GM23338 (cell line): ENCODE measurements around the gene LENEP. TPM values are rescaled to one million over a fixed set of nuclear protein-coding genes. Genes with fewer than 3 reads are reported as not detected.

Experiments used
- ATAC-seq: fragments of 200-7000 bp; cut with Tn5 transposase; 3 replicates; pipeline ENCODE4 v1.9.1; 2020
- DNase-seq: peaks from one replicate; pipeline ENCODE4 v3.0.0-alpha.2; 2015; ENCODE audit warnings: low spot score
- H2AFZ ChIP-seq: fragments of 200-600 bp; sonication (generic); 2 replicates; pipeline ENCODE4 v1.8.0; 2016; ENCODE audit warnings: antibody characterized with exemption, mild to moderate bottlenecking, moderate library complexity
- H3F3A ChIP-seq: fragments of 200-600 bp; sonication (generic); replicated peaks from 2 replicates; pipeline ENCODE4 v1.8.0; 2017; ENCODE audit warnings: antibody characterized with exemption, mixed run types, low read depth
- H3K27ac ChIP-seq: fragments of 200-600 bp; sonication (generic); 2 replicates; pipeline ENCODE4 v1.6.1; 2016; ENCODE audit warnings: low read depth
- H3K27me3 ChIP-seq: fragments of 200-600 bp; sonication (generic); 2 replicates; pipeline ENCODE4 v1.8.0; 2016; ENCODE audit warnings: mild to moderate bottlenecking, mixed run types, moderate library complexity; ENCODE audit not compliant: insufficient read depth
- H3K36me3 ChIP-seq: fragments of 200-600 bp; sonication (generic); 2 replicates; pipeline ENCODE4 v1.8.0; 2016; ENCODE audit warnings: mild to moderate bottlenecking; ENCODE audit not compliant: insufficient read depth
- H3K4me1 ChIP-seq: fragments of 200-600 bp; sonication (generic); 2 replicates; pipeline ENCODE4 v1.8.0; 2016; ENCODE audit warnings: mild to moderate bottlenecking, moderate library complexity; ENCODE audit not compliant: insufficient read depth
- H3K4me2 ChIP-seq: fragments of 200-600 bp; sonication (generic); 2 replicates; pipeline ENCODE4 v1.7.1; 2017; ENCODE audit warnings: mixed run types
- H3K4me3 ChIP-seq: fragments of 200-600 bp; sonication (generic); 2 replicates; pipeline ENCODE4 v1.6.1; 2016; ENCODE audit warnings: mixed run types
- H3K79me2 ChIP-seq: fragments of 200-600 bp; sonication (generic); replicated peaks from 2 replicates; pipeline ENCODE4 v1.8.0; 2017; ENCODE audit warnings: mild to moderate bottlenecking; ENCODE audit not compliant: insufficient read depth
- H3K9me2 ChIP-seq: fragments of 200-600 bp; sonication (generic); 2 replicates; pipeline ENCODE4 v1.8.0; 2017; ENCODE audit not compliant: insufficient read depth
- H4K20me1 ChIP-seq: fragments of 200-600 bp; sonication (generic); replicated peaks from 2 replicates; pipeline ENCODE4 v1.8.0; 2017; ENCODE audit warnings: mild to moderate bottlenecking; ENCODE audit not compliant: insufficient read depth
- H3K27ac Mint-ChIP-seq: 2 replicates; pipeline ENCODE4 v1.8.0; 2020; ENCODE audit warnings: inconsistent platforms, mild to moderate bottlenecking, moderate library complexity, mixed read lengths
- H3K27me3 Mint-ChIP-seq: 3 replicates; pipeline ENCODE4 v1.8.0; 2022; ENCODE audit warnings: low read depth, mild to moderate bottlenecking, moderate library complexity, mixed read lengths, inconsistent platforms; ENCODE audit not compliant: insufficient read depth, poor library complexity
- H3K36me3 Mint-ChIP-seq: 3 replicates; pipeline ENCODE4 v1.8.0; 2021; ENCODE audit warnings: low read depth, mild to moderate bottlenecking, inconsistent platforms, moderate library complexity, mixed read lengths
- H3K4me1 Mint-ChIP-seq: 3 replicates; pipeline ENCODE4 v1.8.0; 2020; ENCODE audit warnings: mild to moderate bottlenecking, inconsistent platforms, mixed read lengths
- H3K4me3 Mint-ChIP-seq: 3 replicates; pipeline ENCODE4 v1.8.0; 2021; ENCODE audit warnings: moderate library complexity, mild to moderate bottlenecking, inconsistent platforms, mixed read lengths
- H3K9me3 Mint-ChIP-seq: 3 replicates; pipeline ENCODE4 v1.8.0; 2020; ENCODE audit warnings: moderate library complexity, mild to moderate bottlenecking, inconsistent platforms, mixed read lengths
- CREB1 ChIP-seq: fragments of 250-450 bp; sonication (Bioruptor Pico); IDR thresholded peaks from 2 replicates; pipeline ENCODE4 v1.5.0; 2020; ENCODE audit warnings: low read depth, mild to moderate bottlenecking, moderate library complexity
- EZH2 ChIP-seq: fragments of 200-600 bp; sonication (generic); IDR thresholded peaks from one replicate; pipeline ENCODE4 v1.8.0; 2017; ENCODE audit warnings: antibody characterized with exemption, mild to moderate bottlenecking, low read depth; ENCODE audit not compliant: unreplicated experiment
- NANOG ChIP-seq: IDR thresholded peaks from 2 replicates; pipeline ENCODE4 v1.6.1; 2016; ENCODE audit warnings: antibody characterized with exemption, borderline replicate concordance
- REST ChIP-seq: IDR thresholded peaks from one replicate; pipeline ENCODE4 v1.6.1; 2018; ENCODE audit warnings: antibody characterized with exemption; ENCODE audit not compliant: unreplicated experiment
- STAT1 ChIP-seq: IDR thresholded peaks from one replicate; pipeline ENCODE4 v1.6.1; 2016; ENCODE audit warnings: antibody characterized with exemption; ENCODE audit not compliant: unreplicated experiment
- ZNF114 ChIP-seq: fragments of 250-450 bp; sonication (Bioruptor Pico); IDR thresholded peaks from 2 replicates; pipeline ENCODE4 v1.5.0; 2020; ENCODE audit warnings: mild to moderate bottlenecking, moderate library complexity
- polyA plus RNA-seq: library from polyadenylated mRNA; unstranded; fragments of >200 nt; fragmentation: Nextera tagmentation; extraction: Ambion mirVana; gene quantifications from 2 replicates; pipeline ENCODE4 v1.2.1, GENCODE V29; 2016
- total RNA-seq: library from RNA; depleted of rRNA; stranded (reverse); fragments of >200 nt; shearing (Covaris generic); gene quantifications from 2 replicates; pipeline ENCODE4 v1.2.3, GENCODE V29; 2014
- TF ChIP-seq, protein P1 (sequence below): fragments of 250-450 bp; sonication (Bioruptor Pico); IDR thresholded peaks from 2 replicates; pipeline ENCODE4 v1.5.0; 2020; ENCODE audit warnings: mild to moderate bottlenecking, moderate library complexity

The LENEP gene
- total and polyA plus RNA-seq, 2 experiments from 2014 or later: 1.6 TPM; not detected in 1

GRCh38 chr1:155026154-155026553 lies 32.8 kb downstream of the LENEP start:
- Histone ChIP-seq H3K4me1 (no peaks in the 10 kb centered on the region; the same call in 1 of the 2 replicates), H2AFZ (no peak overlapping the region), H3F3A (no peaks in the 10 kb centered on the region), H3K27me3 (no peaks in the 10 kb centered on the region), H4K20me1 (no peaks in the 10 kb centered on the region), H3K27ac (no peak overlapping the region), H3K36me3 (no peaks in the 10 kb centered on the region), H3K9me2 (no peaks in the 10 kb centered on the region), H3K4me2 (no peak overlapping the region), H3K4me3 (no peak overlapping the region), H3K79me2 (no peaks in the 10 kb centered on the region)
- Mint-ChIP-seq H3K9me3 (no peaks in the 10 kb centered on the region), H3K27ac (no peak overlapping the region), H3K36me3 (no peaks in the 10 kb centered on the region), H3K27me3 (peaks cover 22% of the 10 kb centered on the region), H3K4me3 (no peak overlapping the region), H3K4me1 (peaks cover 13% of the 10 kb centered on the region)
- ATAC-seq (no peak), DNase-seq (no peak)
- TF ChIP-seq, protein P1, sequence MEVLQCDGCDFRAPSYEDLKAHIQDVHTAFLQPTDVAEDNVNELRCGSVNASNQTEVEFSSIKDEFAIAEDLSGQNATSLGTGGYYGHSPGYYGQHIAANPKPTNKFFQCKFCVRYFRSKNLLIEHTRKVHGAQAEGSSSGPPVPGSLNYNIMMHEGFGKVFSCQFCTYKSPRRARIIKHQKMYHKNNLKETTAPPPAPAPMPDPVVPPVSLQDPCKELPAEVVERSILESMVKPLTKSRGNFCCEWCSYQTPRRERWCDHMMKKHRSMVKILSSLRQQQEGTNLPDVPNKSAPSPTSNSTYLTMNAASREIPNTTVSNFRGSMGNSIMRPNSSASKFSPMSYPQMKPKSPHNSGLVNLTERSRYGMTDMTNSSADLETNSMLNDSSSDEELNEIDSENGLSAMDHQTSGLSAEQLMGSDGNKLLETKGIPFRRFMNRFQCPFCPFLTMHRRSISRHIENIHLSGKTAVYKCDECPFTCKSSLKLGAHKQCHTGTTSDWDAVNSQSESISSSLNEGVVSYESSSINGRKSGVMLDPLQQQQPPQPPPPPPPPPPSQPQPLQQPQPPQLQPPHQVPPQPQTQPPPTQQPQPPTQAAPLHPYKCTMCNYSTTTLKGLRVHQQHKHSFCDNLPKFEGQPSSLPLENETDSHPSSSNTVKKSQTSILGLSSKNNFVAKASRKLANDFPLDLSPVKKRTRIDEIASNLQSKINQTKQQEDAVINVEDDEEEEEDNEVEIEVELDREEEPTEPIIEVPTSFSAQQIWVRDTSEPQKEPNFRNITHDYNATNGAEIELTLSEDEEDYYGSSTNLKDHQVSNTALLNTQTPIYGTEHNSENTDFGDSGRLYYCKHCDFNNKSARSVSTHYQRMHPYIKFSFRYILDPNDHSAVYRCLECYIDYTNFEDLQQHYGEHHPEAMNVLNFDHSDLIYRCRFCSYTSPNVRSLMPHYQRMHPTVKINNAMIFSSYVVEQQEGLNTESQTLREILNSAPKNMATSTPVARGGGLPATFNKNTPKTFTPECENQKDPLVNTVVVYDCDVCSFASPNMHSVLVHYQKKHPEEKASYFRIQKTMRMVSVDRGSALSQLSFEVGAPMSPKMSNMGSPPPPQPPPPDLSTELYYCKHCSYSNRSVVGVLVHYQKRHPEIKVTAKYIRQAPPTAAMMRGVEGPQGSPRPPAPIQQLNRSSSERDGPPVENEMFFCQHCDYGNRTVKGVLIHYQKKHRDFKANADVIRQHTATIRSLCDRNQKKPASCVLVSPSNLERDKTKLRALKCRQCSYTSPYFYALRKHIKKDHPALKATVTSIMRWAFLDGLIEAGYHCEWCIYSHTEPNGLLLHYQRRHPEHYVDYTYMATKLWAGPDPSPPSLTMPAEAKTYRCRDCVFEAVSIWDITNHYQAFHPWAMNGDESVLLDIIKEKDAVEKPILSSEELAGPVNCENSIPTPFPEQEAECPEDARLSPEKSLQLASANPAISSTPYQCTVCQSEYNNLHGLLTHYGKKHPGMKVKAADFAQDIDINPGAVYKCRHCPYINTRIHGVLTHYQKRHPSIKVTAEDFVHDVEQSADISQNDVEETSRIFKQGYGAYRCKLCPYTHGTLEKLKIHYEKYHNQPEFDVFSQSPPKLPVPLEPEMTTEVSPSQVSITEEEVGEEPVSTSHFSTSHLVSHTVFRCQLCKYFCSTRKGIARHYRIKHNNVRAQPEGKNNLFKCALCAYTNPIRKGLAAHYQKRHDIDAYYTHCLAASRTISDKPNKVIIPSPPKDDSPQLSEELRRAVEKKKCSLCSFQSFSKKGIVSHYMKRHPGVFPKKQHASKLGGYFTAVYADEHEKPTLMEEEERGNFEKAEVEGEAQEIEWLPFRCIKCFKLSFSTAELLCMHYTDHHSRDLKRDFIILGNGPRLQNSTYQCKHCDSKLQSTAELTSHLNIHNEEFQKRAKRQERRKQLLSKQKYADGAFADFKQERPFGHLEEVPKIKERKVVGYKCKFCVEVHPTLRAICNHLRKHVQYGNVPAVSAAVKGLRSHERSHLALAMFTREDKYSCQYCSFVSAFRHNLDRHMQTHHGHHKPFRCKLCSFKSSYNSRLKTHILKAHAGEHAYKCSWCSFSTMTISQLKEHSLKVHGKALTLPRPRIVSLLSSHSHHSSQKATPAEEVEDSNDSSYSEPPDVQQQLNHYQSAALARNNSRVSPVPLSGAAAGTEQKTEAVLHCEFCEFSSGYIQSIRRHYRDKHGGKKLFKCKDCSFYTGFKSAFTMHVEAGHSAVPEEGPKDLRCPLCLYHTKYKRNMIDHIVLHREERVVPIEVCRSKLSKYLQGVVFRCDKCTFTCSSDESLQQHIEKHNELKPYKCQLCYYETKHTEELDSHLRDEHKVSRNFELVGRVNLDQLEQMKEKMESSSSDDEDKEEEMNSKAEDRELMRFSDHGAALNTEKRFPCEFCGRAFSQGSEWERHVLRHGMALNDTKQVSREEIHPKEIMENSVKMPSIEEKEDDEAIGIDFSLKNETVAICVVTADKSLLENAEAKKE (CRISPR knock-in tag): no peak
- TF ChIP-seq STAT1: no peak

DNA sequence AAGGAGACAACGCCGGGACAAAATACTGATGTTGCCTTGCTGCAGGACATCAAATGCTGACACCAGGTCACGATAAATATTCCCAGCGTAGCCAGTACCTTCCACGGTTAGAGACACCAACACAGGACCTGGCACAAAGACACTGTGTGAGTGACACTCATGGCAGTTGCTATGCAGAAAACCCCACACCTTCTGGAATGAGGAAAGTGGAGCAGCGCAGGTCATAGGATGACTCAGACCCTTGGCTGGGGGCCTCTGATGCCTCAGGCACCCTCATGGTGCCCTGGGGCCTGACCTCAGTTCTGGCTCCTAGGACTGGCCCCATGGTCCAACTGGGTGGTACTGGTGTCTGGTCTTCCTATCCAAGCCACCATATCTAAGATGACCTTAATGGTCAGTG lies 33.2 kb downstream of the LENEP start:
- Histone ChIP-seq H3K36me3 (no peaks in the 10 kb centered on the region), H3K79me2 (no peaks in the 10 kb centered on the region), H3K27me3 (no peaks in the 10 kb centered on the region), H2AFZ (no peak overlapping the region), H3K27ac (no peak overlapping the region), H3K4me1 (no peaks in the 10 kb centered on the region; the same call in 1 of the 2 replicates), H3K9me2 (no peaks in the 10 kb centered on the region), H3F3A (no peaks in the 10 kb centered on the region), H3K4me3 (no peak overlapping the region), H4K20me1 (no peaks in the 10 kb centered on the region), H3K4me2 (no peak overlapping the region)
- no peaks in the 10 kb centered on the region for H3K36me3 Mint-ChIP-seq
- DNase-seq (no peak), ATAC-seq (no peak)
- H3K27me3 Mint-ChIP-seq: peaks cover 20% of the 10 kb centered on the region
- no peaks in the 10 kb centered on the region for H3K9me3 Mint-ChIP-seq
- H3K27ac Mint-ChIP-seq: no peak overlapping the region
- peaks cover 9% of the 10 kb centered on the region for H3K4me1 Mint-ChIP-seq
- no peak overlapping the region for H3K4me3 Mint-ChIP-seq
- no peak for TF ChIP-seq REST
- TF ChIP-seq NANOG: no peak
- no peak for TF ChIP-seq ZNF114 (CRISPR knock-in tag)
- no peak for TF ChIP-seq CREB1 (CRISPR knock-in tag)
- TF ChIP-seq EZH2: no peak
